HEK293 (cell line): ENCODE results near the gene GTPBP4.

ENCODE experiments used
- BCL11A ChIP-seq: fragments of 450-650 bp; formaldehyde crosslinking; IDR thresholded peaks from 2 replicates; pipeline ENCODE4 v1.5.1; 2016; ENCODE audit warnings: low read depth, missing biosample characterization, missing genetic modification characterization
- CTCF ChIP-seq: fragments of 450-650 bp; formaldehyde crosslinking; IDR thresholded peaks from 2 replicates; pipeline ENCODE4 v1.5.1; 2016; ENCODE audit warnings: missing biosample characterization, missing genetic modification characterization
- FEZF1 ChIP-seq: fragments of 450-650 bp; formaldehyde crosslinking; IDR thresholded peaks from 2 replicates; pipeline ENCODE4 v1.5.1; 2016; ENCODE audit warnings: missing biosample characterization, missing genetic modification characterization
- HOXC10 ChIP-seq: sonication (generic); formaldehyde crosslinking; IDR thresholded peaks from 2 replicates; pipeline ENCODE4 v1.8.1; 2023; ENCODE audit warnings: mild to moderate bottlenecking, missing genetic modification reagents
- KLF7 ChIP-seq: fragments of 450-650 bp; formaldehyde crosslinking; IDR thresholded peaks from 2 replicates; pipeline ENCODE4 v1.5.1; 2016; ENCODE audit warnings: missing biosample characterization, missing genetic modification characterization, borderline replicate concordance
- KLF8 ChIP-seq: fragments of 450-650 bp; formaldehyde crosslinking; IDR thresholded peaks from 2 replicates; pipeline ENCODE4 v1.5.1; 2016; ENCODE audit warnings: missing biosample characterization, missing genetic modification characterization
- REST ChIP-seq: fragments of 450-650 bp; formaldehyde crosslinking; IDR thresholded peaks from 2 replicates; pipeline ENCODE4 v1.5.1; 2016; ENCODE audit warnings: missing biosample characterization, missing genetic modification characterization
- SALL2 ChIP-seq: fragments of 450-650 bp; formaldehyde crosslinking; IDR thresholded peaks from 2 replicates; pipeline ENCODE4 v1.5.0; 2017; ENCODE audit warnings: missing biosample characterization, mild to moderate bottlenecking, missing genetic modification characterization, borderline replicate concordance
- SP2 ChIP-seq: fragments of 450-650 bp; formaldehyde crosslinking; IDR thresholded peaks from 2 replicates; pipeline ENCODE4 v1.5.1; 2016; ENCODE audit warnings: missing biosample characterization, missing genetic modification characterization
- YY1 ChIP-seq: fragments of 450-650 bp; formaldehyde crosslinking; IDR thresholded peaks from 2 replicates; pipeline ENCODE4 v1.5.1; 2018; ENCODE audit warnings: missing biosample characterization, missing genetic modification characterization
- ZBTB20 ChIP-seq: fragments of 450-650 bp; formaldehyde crosslinking; IDR thresholded peaks from 2 replicates; pipeline ENCODE4 v1.5.1; 2016; ENCODE audit warnings: missing biosample characterization, missing genetic modification characterization
- ZBTB44 ChIP-seq: fragments of 450-650 bp; IDR thresholded peaks from 2 replicates; pipeline ENCODE4 v1.5.1; 2018; ENCODE audit warnings: missing biosample characterization, mild to moderate bottlenecking, missing genetic modification characterization
- ZFHX2 ChIP-seq: fragments of 450-650 bp; formaldehyde crosslinking; conservative IDR thresholded peaks from 2 replicates; pipeline ENCODE4 v1.5.1; 2016; ENCODE audit warnings: missing biosample characterization, missing genetic modification characterization
- ZFP41 ChIP-seq: fragments of 450-650 bp; formaldehyde crosslinking; IDR thresholded peaks from 2 replicates; pipeline ENCODE4 v1.5.1; 2016; ENCODE audit warnings: missing biosample characterization, missing genetic modification characterization, borderline replicate concordance
- ZNF155 ChIP-seq: fragments of 450-650 bp; formaldehyde crosslinking; IDR thresholded peaks from 2 replicates; pipeline ENCODE4 v1.5.1; 2016; ENCODE audit warnings: missing biosample characterization, missing genetic modification characterization
- ZNF174 ChIP-seq: fragments of 450-650 bp; formaldehyde crosslinking; IDR thresholded peaks from 2 replicates; pipeline ENCODE4 v1.5.0; 2017; ENCODE audit warnings: missing biosample characterization, mild to moderate bottlenecking, missing genetic modification characterization
- ZNF23 ChIP-seq: fragments of 450-650 bp; formaldehyde crosslinking; IDR thresholded peaks from 2 replicates; pipeline ENCODE4 v1.5.1; 2016; ENCODE audit warnings: missing biosample characterization, missing genetic modification characterization, borderline replicate concordance
- ZNF280D ChIP-seq: fragments of 450-650 bp; formaldehyde crosslinking; IDR thresholded peaks from 2 replicates; pipeline ENCODE4 v1.5.1; 2016; ENCODE audit warnings: missing biosample characterization, missing genetic modification characterization
- ZNF292 ChIP-seq: fragments of 450-650 bp; formaldehyde crosslinking; IDR thresholded peaks from 2 replicates; pipeline ENCODE4 v1.5.1; 2016; ENCODE audit warnings: low read depth, missing biosample characterization, missing genetic modification characterization, borderline replicate concordance
- ZNF335 ChIP-seq: fragments of 450-650 bp; formaldehyde crosslinking; conservative IDR thresholded peaks from 2 replicates; pipeline ENCODE4 v1.5.1; 2016; ENCODE audit warnings: missing biosample characterization, missing genetic modification characterization
- ZNF488 ChIP-seq: fragments of 450-650 bp; formaldehyde crosslinking; IDR thresholded peaks from 2 replicates; pipeline ENCODE4 v1.5.1; 2016; ENCODE audit warnings: missing biosample characterization, missing genetic modification characterization
- ZNF521 ChIP-seq: fragments of 450-650 bp; formaldehyde crosslinking; IDR thresholded peaks from 2 replicates; pipeline ENCODE4 v1.5.1; 2017; ENCODE audit warnings: missing biosample characterization, mild to moderate bottlenecking, missing genetic modification characterization
- ZNF529 ChIP-seq: fragments of 450-650 bp; formaldehyde crosslinking; IDR thresholded peaks from 2 replicates; pipeline ENCODE4 v1.5.1; 2017; ENCODE audit warnings: missing genetic modification characterization, missing biosample characterization; ENCODE audit not compliant: insufficient replicate concordance
- ZNF530 ChIP-seq: fragments of 450-650 bp; formaldehyde crosslinking; IDR thresholded peaks from 2 replicates; pipeline ENCODE4 v1.5.1; 2016; ENCODE audit warnings: low read depth, missing biosample characterization, missing genetic modification characterization
- ZNF549 ChIP-seq: fragments of 450-650 bp; IDR thresholded peaks from 2 replicates; pipeline ENCODE4 v1.5.1; 2018; ENCODE audit warnings: missing biosample characterization, missing genetic modification characterization, mild to moderate bottlenecking, inconsistent platforms, moderate library complexity
- ZNF558 ChIP-seq: fragments of 450-650 bp; formaldehyde crosslinking; IDR thresholded peaks from 2 replicates; pipeline ENCODE4 v1.5.1; 2016; ENCODE audit warnings: missing biosample characterization, missing genetic modification characterization
- ZNF580 ChIP-seq: fragments of 450-650 bp; formaldehyde crosslinking; IDR thresholded peaks from 2 replicates; pipeline ENCODE4 v1.5.1; 2016; ENCODE audit warnings: missing biosample characterization, missing genetic modification characterization
- ZNF585B ChIP-seq: fragments of 450-650 bp; formaldehyde crosslinking; IDR thresholded peaks from 2 replicates; pipeline ENCODE4 v1.5.1; 2016; ENCODE audit warnings: missing biosample characterization, missing genetic modification characterization
- ZNF626 ChIP-seq: fragments of 450-650 bp; sonication (Bioruptor Pico); formaldehyde crosslinking; IDR thresholded peaks from 2 replicates; pipeline ENCODE4 v1.5.1; 2018; ENCODE audit warnings: missing biosample characterization, missing genetic modification characterization, inconsistent platforms
- ZNF830 ChIP-seq: fragments of 450-650 bp; IDR thresholded peaks from 2 replicates; pipeline ENCODE4 v1.5.0; 2018; ENCODE audit warnings: missing biosample characterization, missing genetic modification characterization, low read depth, mild to moderate bottlenecking, moderate library complexity

The GTPBP4 gene

GRCh38 chr10:978826-979421 lies 9.3 kb upstream of the GTPBP4 start (continued):
- TF ChIP-seq ZNF521 (tag by site-specific recombination) = no peak
- TF ChIP-seq ZNF292 (tag by site-specific recombination) = no peak
- TF ChIP-seq ZNF549 (tag by site-specific recombination) = peak; percentile 48; the same call in 1 of the 2 replicates
- no peak for TF ChIP-seq HOXC10 (CRISPR knock-in tag)
- no peak for TF ChIP-seq KLF8
- no peak for TF ChIP-seq ZNF488
- TF ChIP-seq ZNF558 (tag by site-specific recombination) = 0 out of 2 replicates have a peak, but pooled peaks have one; percentile 47
- TF ChIP-seq ZFHX2 (tag by site-specific recombination) = no peak
- no peak for TF ChIP-seq YY1 (tag by site-specific recombination)
- no peak for TF ChIP-seq ZNF580
- no peak for TF ChIP-seq ZFP41 (tag by site-specific recombination)
- TF ChIP-seq CTCF (tag by site-specific recombination) = no peak
- peak; percentile 98 for TF ChIP-seq ZNF626 (tag by site-specific recombination)
- TF ChIP-seq FEZF1 = peak; percentile 93
- no peak for TF ChIP-seq REST (tag by site-specific recombination)
- no peak for TF ChIP-seq ZNF830 (tag by site-specific recombination)
- no peak for TF ChIP-seq BCL11A
- TF ChIP-seq ZBTB20 (tag by site-specific recombination) = no peak
- TF ChIP-seq ZNF174 = no peak
- TF ChIP-seq ZNF530 (tag by site-specific recombination) = no peak
- TF ChIP-seq KLF7 (tag by site-specific recombination) = no peak
- TF ChIP-seq ZNF335 = no peak
- no peak for TF ChIP-seq ZNF23 (tag by site-specific recombination)
- no peak for TF ChIP-seq SALL2
- no peak for TF ChIP-seq ZNF155 (tag by site-specific recombination)
- peak; percentile 92; the same call in 1 of the 2 replicates for TF ChIP-seq ZNF280D
- no peak for TF ChIP-seq SP2
- peak; percentile 74 for TF ChIP-seq ZNF529 (tag by site-specific recombination)
- no peak for TF ChIP-seq ZNF585B (tag by site-specific recombination)
- no peak for TF ChIP-seq ZBTB44
